WERI-Rb-1 (cell line): ENCODE data around the gene SETBP1.

Experiments
- DNase-seq: peaks from one replicate; pipeline ENCODE4 v3.0.0-alpha.2; 2020
- H3K27ac ChIP-seq: fragments of 250-450 bp; sonication (Bioruptor Pico); 2 replicates; pipeline ENCODE4 v1.5.1; 2020; ENCODE audit warnings: mild to moderate bottlenecking, moderate library complexity
- H3K27me3 ChIP-seq: fragments of 250-450 bp; sonication (Bioruptor Pico); 2 replicates; pipeline ENCODE4 v1.5.1; 2021; ENCODE audit warnings: mild to moderate bottlenecking, low read depth, moderate library complexity; ENCODE audit not compliant: insufficient read depth, severe bottlenecking
- H3K36me3 ChIP-seq: fragments of 250-450 bp; sonication (Bioruptor Pico); 2 replicates; pipeline ENCODE4 v1.5.1; 2020; ENCODE audit warnings: mild to moderate bottlenecking, moderate library complexity
- H3K4me3 ChIP-seq: 2 replicates; pipeline ENCODE4 v1.5.1; 2011; ENCODE audit warnings: low read depth, mild to moderate bottlenecking, control low read depth, low read length
- H3K9me3 ChIP-seq: fragments of 250-450 bp; sonication (Bioruptor Pico); 2 replicates; pipeline ENCODE4 v1.5.1; 2021; ENCODE audit warnings: mild to moderate bottlenecking, moderate library complexity; ENCODE audit not compliant: severe bottlenecking
- TF ChIP-seq, protein P1 (sequence below): IDR thresholded peaks from 2 replicates; pipeline ENCODE4 v1.5.1; 2011; ENCODE audit warnings: low read depth, mild to moderate bottlenecking, control low read depth, inconsistent platforms, low read length

The SETBP1 gene

DNA sequence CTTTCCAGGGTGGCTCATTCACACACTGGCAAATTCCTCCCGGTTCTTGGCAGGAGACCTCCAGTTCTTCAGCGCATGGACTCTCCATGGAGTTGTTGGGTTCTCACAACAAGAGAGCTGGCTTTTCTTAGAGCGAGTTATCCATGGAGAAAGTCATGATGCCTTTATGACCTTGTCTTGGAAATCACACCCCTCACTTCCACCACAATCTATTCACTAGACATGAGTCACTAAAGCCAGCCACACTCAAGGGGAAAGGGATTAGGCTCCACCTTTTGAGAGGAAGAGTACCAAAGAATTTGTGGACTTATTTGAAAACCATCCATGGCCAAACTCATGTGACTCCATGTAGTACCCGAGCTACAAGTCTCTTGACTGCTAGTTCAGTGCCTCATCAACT, 160.5 kb downstream of the SETBP1 start:
- Histone ChIP-seq H3K9me3 (no peaks in the 10 kb centered on the region), H3K4me3 (no peak overlapping the region), H3K27ac (no peak overlapping the region), H3K27me3 (no peaks in the 10 kb centered on the region), H3K36me3 (no peaks in the 10 kb centered on the region)
- no peak for DNase-seq
- TF ChIP-seq, protein P1, sequence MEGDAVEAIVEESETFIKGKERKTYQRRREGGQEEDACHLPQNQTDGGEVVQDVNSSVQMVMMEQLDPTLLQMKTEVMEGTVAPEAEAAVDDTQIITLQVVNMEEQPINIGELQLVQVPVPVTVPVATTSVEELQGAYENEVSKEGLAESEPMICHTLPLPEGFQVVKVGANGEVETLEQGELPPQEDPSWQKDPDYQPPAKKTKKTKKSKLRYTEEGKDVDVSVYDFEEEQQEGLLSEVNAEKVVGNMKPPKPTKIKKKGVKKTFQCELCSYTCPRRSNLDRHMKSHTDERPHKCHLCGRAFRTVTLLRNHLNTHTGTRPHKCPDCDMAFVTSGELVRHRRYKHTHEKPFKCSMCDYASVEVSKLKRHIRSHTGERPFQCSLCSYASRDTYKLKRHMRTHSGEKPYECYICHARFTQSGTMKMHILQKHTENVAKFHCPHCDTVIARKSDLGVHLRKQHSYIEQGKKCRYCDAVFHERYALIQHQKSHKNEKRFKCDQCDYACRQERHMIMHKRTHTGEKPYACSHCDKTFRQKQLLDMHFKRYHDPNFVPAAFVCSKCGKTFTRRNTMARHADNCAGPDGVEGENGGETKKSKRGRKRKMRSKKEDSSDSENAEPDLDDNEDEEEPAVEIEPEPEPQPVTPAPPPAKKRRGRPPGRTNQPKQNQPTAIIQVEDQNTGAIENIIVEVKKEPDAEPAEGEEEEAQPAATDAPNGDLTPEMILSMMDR = no peak

- Histone ChIP-seq H3K27ac (no peak overlapping the region), H3K27me3 (no peaks in the 10 kb centered on the region), H3K4me3 (no peak overlapping the region), H3K9me3 (no peaks in the 10 kb centered on the region), H3K36me3 (no peaks in the 10 kb centered on the region)
- no peak for DNase-seq
- TF ChIP-seq, protein P1 = no peak
These were observed 161.3 kb downstream of the SETBP1 start for GRCh38 chr18:44841752-44842587.

GRCh38 chr18:44842588-44843412, 162.1 kb downstream of the SETBP1 start:
- no peak overlapping the region for H3K27ac ChIP-seq
- H3K27me3 ChIP-seq = no peaks in the 10 kb centered on the region
- no peaks in the 10 kb centered on the region for H3K9me3 ChIP-seq
- no peak overlapping the region for H3K4me3 ChIP-seq
- no peaks in the 10 kb centered on the region for H3K36me3 ChIP-seq
- TF ChIP-seq, protein P1 = no peak
- no peak for DNase-seq

- H3K9me3 ChIP-seq = no peaks in the 10 kb centered on the region
- H3K27ac ChIP-seq = no peak overlapping the region
- H3K27me3 ChIP-seq = no peaks in the 10 kb centered on the region
- H3K36me3 ChIP-seq = no peaks in the 10 kb centered on the region
- TF ChIP-seq, protein P1 = no peak
- no peak for DNase-seq
- no peak overlapping the region for H3K4me3 ChIP-seq
These were observed 163.8 kb downstream of the SETBP1 start for GRCh38 chr18:44844486-44844885.

- H3K27ac ChIP-seq = no peak overlapping the region
- DNase-seq = no peak
These were observed 165.8 kb downstream of the SETBP1 start for GRCh38 chr18:44846450-44846849.

More at GRCh38 chr18:44846450-44846849, 165.8 kb downstream of the SETBP1 start:
- Histone ChIP-seq H3K36me3 (no peaks in the 10 kb centered on the region), H3K9me3 (no peaks in the 10 kb centered on the region), H3K4me3 (no peak overlapping the region), H3K27me3 (no peaks in the 10 kb centered on the region)
- TF ChIP-seq, protein P1 = no peak
